ENCODE data around the gene TMEM250.

DNA sequence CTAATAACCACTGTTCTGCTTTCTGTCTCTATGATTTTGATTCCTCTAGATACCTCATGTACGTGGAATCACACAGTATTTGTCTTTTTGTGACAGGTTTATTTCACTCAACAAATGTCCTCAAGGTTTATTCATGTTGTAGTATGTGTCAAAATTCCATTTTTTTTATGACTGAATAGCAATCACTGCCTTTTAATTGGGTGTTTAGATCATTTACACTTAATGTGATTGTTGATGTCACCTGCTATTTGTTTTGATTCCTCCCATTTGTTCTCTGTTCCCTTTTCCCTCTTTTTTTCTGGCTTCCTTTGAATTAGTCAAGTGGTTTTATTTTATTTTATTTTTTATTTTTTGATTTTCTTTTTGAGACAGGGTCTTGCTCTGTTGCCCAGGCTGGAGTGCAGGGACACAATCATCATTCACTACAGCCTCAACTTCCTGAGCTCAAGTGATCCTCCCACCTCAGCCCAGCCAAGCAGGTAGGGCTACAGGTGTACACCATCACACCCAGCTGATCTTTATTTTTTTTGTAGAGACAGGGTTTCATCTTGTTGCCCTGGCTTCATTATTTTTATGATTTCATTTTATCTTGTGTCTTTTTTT, 44.7 kb upstream of the TMEM250 start:
- TF ChIP-seq POLR2AphosphoS5 (IDR thresholded peaks at IDR 0.05; ENCODE audit: low read depth, low read length) (no peak), POLR2A (IDR thresholded peaks at IDR 0.05; ENCODE audit: low read depth, low read length) (no peak)

Measured in GM12892 (cell line).